ENCODE measurements around the gene AMH. TPM values are rescaled to one million over a fixed set of nuclear protein-coding genes. Genes with fewer than 3 reads are reported as not detected.
A peak's percentile ranks its signal among the peaks of the same experiment; 100 is the strongest.

The AMH gene
- total RNA-seq, 1 donor from 2014 or later = 0.52 TPM

DNA sequence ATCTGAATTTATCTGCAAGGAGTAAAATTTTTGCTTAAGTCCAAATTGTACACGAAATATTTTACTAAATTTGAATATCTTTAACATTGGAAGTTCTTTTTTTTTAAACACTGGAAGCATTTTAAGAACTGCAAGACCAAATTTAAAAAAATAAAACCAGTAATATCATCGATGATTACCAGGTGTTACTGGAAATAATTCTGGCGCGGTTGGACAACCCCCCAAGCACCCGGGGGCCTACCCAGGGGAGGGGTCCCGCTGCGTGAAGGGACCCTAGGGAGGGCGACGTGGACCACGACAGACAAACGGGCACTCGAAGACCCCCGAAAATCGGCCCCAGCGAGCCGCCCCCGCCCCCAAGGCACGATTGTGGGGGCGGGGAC lies 19.7 kb downstream of the AMH start:
- Histone ChIP-seq H3K9me3 (ENCODE audit: control insufficient read depth in 3 of 3, low read length in 3 of 3) (no peaks in the 10 kb centered on the region), H3K4me3 (ENCODE audit: low read length in 3 of 3) (peak overlapping the region; percentile 75 to 80 (median 77)), H3K27ac (ENCODE audit: low read depth, low read length) (peak overlapping the region; percentile 65), H3K4me1 (ENCODE audit: control insufficient read depth in 3 of 3, insufficient read depth in 3 of 3, low read length in 3 of 3) (peaks cover 30 to 45% (median 32%) of the 10 kb centered on the region in 3 donors), H3K27me3 (ENCODE audit: control insufficient read depth in 3 of 3, insufficient read depth in 3 of 3, low read length in 3 of 3) (no peaks in the 10 kb centered on the region), H3K36me3 (ENCODE audit: control insufficient read depth in 3 of 3, insufficient read depth in 3 of 3, low read length in 3 of 3) (peaks cover 4 to 11% (median 9%) of the 10 kb centered on the region in 3 donors), H3K9ac (ENCODE audit: low read depth in 1 of 3, low read length in 3 of 3) (peak overlapping the region; percentile 56 to 80 (median 74))

DNA sequence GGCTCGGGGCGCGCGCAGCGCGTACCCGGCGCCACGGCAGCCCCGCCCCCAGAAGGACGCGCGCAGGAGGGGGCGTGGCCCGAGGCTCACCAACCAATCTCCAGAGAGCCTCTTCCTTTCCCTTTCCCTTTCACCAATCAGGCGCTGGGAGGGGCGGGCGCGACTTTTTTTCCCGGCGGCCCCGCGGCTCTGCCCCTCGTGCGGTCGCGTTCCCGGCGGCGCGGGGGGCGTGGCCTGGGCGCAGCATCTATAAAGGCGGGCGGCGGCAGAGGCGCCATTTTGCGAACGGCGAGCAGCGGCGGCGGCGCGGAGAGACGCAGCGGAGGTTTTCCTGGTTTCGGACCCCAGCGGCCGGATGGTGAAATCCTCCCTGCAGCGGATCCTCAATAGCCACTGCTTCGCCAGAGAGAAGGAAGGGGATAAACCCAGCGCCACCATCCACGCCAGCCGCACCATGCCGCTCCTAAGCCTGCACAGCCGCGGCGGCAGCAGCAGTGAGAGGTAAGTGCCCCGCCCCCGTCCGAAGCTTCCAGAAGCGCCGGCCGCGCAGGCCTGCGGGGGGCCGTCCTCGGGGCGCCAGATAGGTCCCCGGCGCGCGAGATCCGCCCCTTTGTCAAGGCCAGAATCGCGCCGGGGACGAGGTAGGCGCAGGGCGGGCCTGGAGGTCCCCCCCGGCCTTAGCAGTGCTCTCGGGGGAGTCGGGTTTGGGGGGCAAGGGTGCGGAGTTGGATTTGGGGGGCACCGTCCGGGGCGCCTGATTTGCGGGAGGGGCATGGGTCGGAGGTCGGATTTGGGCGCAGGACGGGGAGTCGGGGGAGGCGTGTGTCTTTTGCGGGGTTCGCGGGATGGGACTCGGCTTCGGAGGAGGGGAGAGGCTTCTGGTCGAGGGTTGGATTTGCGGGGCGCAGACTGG lies 20.4 kb downstream of the AMH start:
- H3K9ac ChIP-seq (ENCODE audit: low read depth in 1 of 3, low read length in 3 of 3) = peak overlapping the region; percentile 95 to 98 (median 97)
- H3K27me3 ChIP-seq (ENCODE audit: control insufficient read depth in 3 of 3, insufficient read depth in 3 of 3, low read length in 3 of 3) = no peaks in the 10 kb centered on the region
- peak overlapping the region; percentile 86 to 98 (median 97) for H3K4me3 ChIP-seq (ENCODE audit: low read length in 3 of 3)
- peak overlapping the region; percentile 98 for H3K27ac ChIP-seq (ENCODE audit: low read depth, low read length)
- H3K4me1 ChIP-seq (ENCODE audit: control insufficient read depth in 3 of 3, insufficient read depth in 3 of 3, low read length in 3 of 3) = peaks cover 36 to 52% (median 38%) of the 10 kb centered on the region in 3 donors
- H3K9me3 ChIP-seq (ENCODE audit: control insufficient read depth in 3 of 3, low read length in 3 of 3) = no peaks in the 10 kb centered on the region
- peaks cover 4 to 13% (median 13%) of the 10 kb centered on the region in 3 donors for H3K36me3 ChIP-seq (ENCODE audit: control insufficient read depth in 3 of 3, insufficient read depth in 3 of 3, low read length in 3 of 3)

GRCh38 chr19:2270157-2270422 lies 21.0 kb downstream of the AMH start:
- peak overlapping the region; percentile 98 for H3K27ac ChIP-seq (ENCODE audit: low read depth, low read length)
- no peaks in the 10 kb centered on the region for H3K27me3 ChIP-seq (ENCODE audit: control insufficient read depth in 3 of 3, insufficient read depth in 3 of 3, low read length in 3 of 3)
- peaks cover 4 to 13% (median 13%) of the 10 kb centered on the region in 3 donors for H3K36me3 ChIP-seq (ENCODE audit: control insufficient read depth in 3 of 3, insufficient read depth in 3 of 3, low read length in 3 of 3)
- peak overlapping the region; percentile 86 to 98 (median 97) for H3K4me3 ChIP-seq (ENCODE audit: low read length in 3 of 3)
- H3K9me3 ChIP-seq (ENCODE audit: control insufficient read depth in 3 of 3, low read length in 3 of 3) = no peaks in the 10 kb centered on the region
- peaks cover 38 to 55% (median 39%) of the 10 kb centered on the region in 3 donors for H3K4me1 ChIP-seq (ENCODE audit: control insufficient read depth in 3 of 3, insufficient read depth in 3 of 3, low read length in 3 of 3)
- H3K9ac ChIP-seq (ENCODE audit: low read depth in 1 of 3, low read length in 3 of 3) = peak overlapping the region; percentile 95 to 98 (median 97)

- H3K9me3 ChIP-seq (ENCODE audit: control insufficient read depth in 3 of 3, low read length in 3 of 3) = no peaks in the 10 kb centered on the region
- no peaks in the 10 kb centered on the region for H3K27me3 ChIP-seq (ENCODE audit: control insufficient read depth in 3 of 3, insufficient read depth in 3 of 3, low read length in 3 of 3)
- H3K4me1 ChIP-seq (ENCODE audit: control insufficient read depth in 3 of 3, insufficient read depth in 3 of 3, low read length in 3 of 3) = peaks cover 43 to 60% (median 44%) of the 10 kb centered on the region in 3 donors
- peak overlapping the region; percentile 98 for H3K27ac ChIP-seq (ENCODE audit: low read depth, low read length)
- peak overlapping the region; percentile 86 to 98 (median 97) for H3K4me3 ChIP-seq (ENCODE audit: low read length in 3 of 3)
- peaks cover 4 to 13% (median 13%) of the 10 kb centered on the region in 3 donors for H3K36me3 ChIP-seq (ENCODE audit: control insufficient read depth in 3 of 3, insufficient read depth in 3 of 3, low read length in 3 of 3)
- H3K9ac ChIP-seq (ENCODE audit: low read depth in 1 of 3, low read length in 3 of 3) = peak overlapping the region; percentile 95 to 98 (median 97)
Observed at GRCh38 chr19:2270423-2271233, 21.5 kb downstream of the AMH start.

DNA sequence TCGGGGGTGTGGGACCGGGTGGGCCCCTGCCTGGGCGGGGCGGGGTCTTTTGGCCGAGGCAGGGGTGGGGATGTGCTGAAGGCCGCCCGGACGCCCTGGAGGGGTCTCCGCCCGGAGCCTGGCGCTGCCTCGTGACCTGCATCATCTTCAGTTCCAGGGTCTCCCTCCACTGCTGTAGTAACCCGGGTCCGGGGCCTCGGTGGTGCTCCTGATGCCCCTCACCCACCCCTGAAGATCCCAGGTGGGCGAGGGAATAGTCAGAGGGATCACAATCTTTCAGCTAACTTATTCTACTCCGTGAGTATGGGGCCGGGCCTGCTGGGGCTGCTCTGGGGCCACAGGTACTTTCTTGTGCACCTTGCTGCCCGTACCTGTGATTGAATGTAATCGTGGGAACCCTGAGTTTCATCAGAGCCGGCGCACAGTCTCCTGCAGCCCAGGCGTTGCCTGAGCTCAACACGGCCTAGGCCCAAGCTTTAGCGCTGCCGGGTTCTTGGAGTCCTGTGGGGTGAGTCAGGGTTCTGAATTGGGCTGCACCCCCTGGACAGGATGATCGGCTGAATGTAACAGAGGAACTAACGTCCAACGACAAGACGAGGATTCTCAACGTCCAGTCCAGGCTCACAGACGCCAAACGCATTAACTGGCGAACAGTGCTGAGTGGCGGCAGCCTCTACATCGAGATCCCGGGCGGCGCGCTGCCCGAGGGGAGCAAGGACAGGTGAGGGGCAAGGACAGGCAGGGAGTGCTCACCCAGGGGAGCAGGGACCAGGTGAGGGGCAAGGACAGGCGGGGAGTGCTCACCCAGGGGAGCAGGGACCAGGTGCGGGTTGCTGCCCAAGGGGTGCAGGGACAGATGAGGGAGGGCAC lies 22.3 kb downstream of the AMH start:
- H3K27ac ChIP-seq (ENCODE audit: low read depth, low read length) = peak overlapping the region; percentile 98
- peaks cover 44 to 64% (median 52%) of the 10 kb centered on the region in 3 donors for H3K4me1 ChIP-seq (ENCODE audit: control insufficient read depth in 3 of 3, insufficient read depth in 3 of 3, low read length in 3 of 3)
- H3K36me3 ChIP-seq (ENCODE audit: control insufficient read depth in 3 of 3, insufficient read depth in 3 of 3, low read length in 3 of 3) = peaks cover 4 to 13% (median 13%) of the 10 kb centered on the region in 3 donors
- H3K9ac ChIP-seq (ENCODE audit: low read depth in 1 of 3, low read length in 3 of 3) = peak overlapping the region; percentile 66 to 88 (median 81)
- H3K4me3 ChIP-seq (ENCODE audit: low read length in 3 of 3) = peak overlapping the region; percentile 61 to 98 (median 97)
- no peaks in the 10 kb centered on the region for H3K9me3 ChIP-seq (ENCODE audit: control insufficient read depth in 3 of 3, low read length in 3 of 3)
- H3K27me3 ChIP-seq (ENCODE audit: control insufficient read depth in 3 of 3, insufficient read depth in 3 of 3, low read length in 3 of 3) = no peaks in the 10 kb centered on the region

- Histone ChIP-seq H3K4me3 (ENCODE audit: low read length in 3 of 3) (peak overlapping the region in 2 of 3 donors; percentile 64 to 68), H3K4me1 (ENCODE audit: control insufficient read depth in 3 of 3, insufficient read depth in 3 of 3, low read length in 3 of 3) (peaks cover 38 to 56% (median 49%) of the 10 kb centered on the region in 3 donors)
Observed at GRCh38 chr19:2273356-2274184, 24.4 kb downstream of the AMH start.

GRCh38 chr19:2274185-2274711 lies 25.1 kb downstream of the AMH start:
- Histone ChIP-seq H3K9ac (ENCODE audit: low read depth in 1 of 3, low read length in 3 of 3) (peak overlapping the region; percentile 21 to 48 (median 25)), H3K36me3 (ENCODE audit: control insufficient read depth in 3 of 3, insufficient read depth in 3 of 3, low read length in 3 of 3) (peaks cover 4 to 13% (median 13%) of the 10 kb centered on the region in 3 donors), H3K4me3 (ENCODE audit: low read length in 3 of 3) (peak overlapping the region in 1 of 3 donors; percentile 29), H3K27me3 (ENCODE audit: control insufficient read depth in 3 of 3, insufficient read depth in 3 of 3, low read length in 3 of 3) (no peaks in the 10 kb centered on the region), H3K27ac (ENCODE audit: low read depth, low read length) (peak overlapping the region; percentile 66), H3K9me3 (ENCODE audit: control insufficient read depth in 3 of 3, low read length in 3 of 3) (no peaks in the 10 kb centered on the region), H3K4me1 (ENCODE audit: control insufficient read depth in 3 of 3, insufficient read depth in 3 of 3, low read length in 3 of 3) (peaks cover 36 to 56% (median 49%) of the 10 kb centered on the region in 3 donors)

More at GRCh38 chr19:2273356-2274184, 24.4 kb downstream of the AMH start:
- no peaks in the 10 kb centered on the region for H3K27me3 ChIP-seq (ENCODE audit: control insufficient read depth in 3 of 3, insufficient read depth in 3 of 3, low read length in 3 of 3)
- peaks cover 4 to 13% (median 13%) of the 10 kb centered on the region in 3 donors for H3K36me3 ChIP-seq (ENCODE audit: control insufficient read depth in 3 of 3, insufficient read depth in 3 of 3, low read length in 3 of 3)
- H3K27ac ChIP-seq (ENCODE audit: low read depth, low read length) = peak overlapping the region; percentile 66
- no peaks in the 10 kb centered on the region for H3K9me3 ChIP-seq (ENCODE audit: control insufficient read depth in 3 of 3, low read length in 3 of 3)
- peak overlapping the region; percentile 43 to 71 (median 57) for H3K9ac ChIP-seq (ENCODE audit: low read depth in 1 of 3, low read length in 3 of 3)

- H3K4me1 ChIP-seq (ENCODE audit: control insufficient read depth in 3 of 3, insufficient read depth in 3 of 3, low read length in 3 of 3) = peaks cover 36 to 54% (median 49%) of the 10 kb centered on the region in 3 donors
- no peaks in the 10 kb centered on the region for H3K9me3 ChIP-seq (ENCODE audit: control insufficient read depth in 3 of 3, low read length in 3 of 3)
- no peak overlapping the region for H3K27ac ChIP-seq (ENCODE audit: low read depth, low read length)
- H3K27me3 ChIP-seq (ENCODE audit: control insufficient read depth in 3 of 3, insufficient read depth in 3 of 3, low read length in 3 of 3) = no peaks in the 10 kb centered on the region
- peak overlapping the region in 1 of 3 donors; percentile 45 for H3K9ac ChIP-seq (ENCODE audit: low read depth in 1 of 3, low read length in 3 of 3)
- peak overlapping the region in 2 of 3 donors; percentile 26 to 35 for H3K4me3 ChIP-seq (ENCODE audit: low read length in 3 of 3)
- peaks cover 4 to 13% (median 13%) of the 10 kb centered on the region in 3 donors for H3K36me3 ChIP-seq (ENCODE audit: control insufficient read depth in 3 of 3, insufficient read depth in 3 of 3, low read length in 3 of 3)
Observed at GRCh38 chr19:2274931-2275535, 25.9 kb downstream of the AMH start.
